ENCODE data around the gene GABARAPL2. TPM values are rescaled to one million over a fixed set of nuclear protein-coding genes. Genes with fewer than 3 reads are reported as not detected.

Gene GABARAPL2
- polyA plus RNA-seq, 2 of the 4 experiments (the other 2 are of a cell fraction): 80.6 to 107 TPM

GRCh38 chr16:75622761-75623605, 56.8 kb downstream of the GABARAPL2 start, which contains the start of gene ADAT1 (continued):
- TF ChIP-seq SMC3 (IDR thresholded peaks at IDR 0.05) (no peak), NFE2L2 (conservative IDR thresholded peaks at IDR 0.05; ENCODE audit: low read length) (no peak), FOSL2 (IDR thresholded peaks at IDR 0.05) (no peak), FOSL2 (CRISPR knock-in tag; IDR thresholded peaks at IDR 0.05) (0 out of 2 replicates have a peak, but pooled peaks have one; percentile 8), NPAS2 (CRISPR knock-in tag; IDR thresholded peaks at IDR 0.05; ENCODE audit: borderline replicate concordance) (no peak), FOXS1 (CRISPR knock-in tag; IDR thresholded peaks at IDR 0.05) (no peak), RARB (CRISPR knock-in tag; IDR thresholded peaks at IDR 0.05) (no peak), FOSB (CRISPR knock-in tag; IDR thresholded peaks at IDR 0.05) (no peak), RCOR1 (IDR thresholded peaks at IDR 0.05; ENCODE audit: low read depth, low read length) (no peak), EHF (CRISPR knock-in tag; IDR thresholded peaks at IDR 0.05) (no peak), E2F6 (IDR thresholded peaks at IDR 0.05; ENCODE audit: borderline replicate concordance, low read depth) (peak; percentile 91), BHLHE40 (IDR thresholded peaks at IDR 0.05; ENCODE audit: low read depth, low read length) (no peak), CTCF (IDR thresholded peaks at IDR 0.05) (no peak), ZC3H11A (IDR thresholded peaks at IDR 0.05) (no peak), TP53 (CRISPR knock-in tag; IDR thresholded peaks at IDR 0.05) (no peak), EHMT2 (IDR thresholded peaks at IDR 0.05; ENCODE audit: low read depth) (no peak), JUNB (IDR thresholded peaks at IDR 0.05) (no peak), BCL3 (IDR thresholded peaks at IDR 0.05) (peak; percentile 93), HES2 (IDR thresholded peaks at IDR 0.05) (no peak), PBX3 (IDR thresholded peaks at IDR 0.05) (peak; percentile 52; the same call in 1 of the 2 replicates), MAX (IDR thresholded peaks at IDR 0.05) (peak; percentile 89), REST (IDR thresholded peaks at IDR 0.05) (peak; percentile 98), NR3C1 (IDR thresholded peaks at IDR 0.05) (no peak), PHF8 (IDR thresholded peaks at IDR 0.05; ENCODE audit: borderline replicate concordance, low read depth) (peak; percentile 79), POLR2AphosphoS2 (conservative IDR thresholded peaks at IDR 0.05; ENCODE audit: low read length) (no peak), ZSCAN20 (CRISPR knock-in tag; IDR thresholded peaks at IDR 0.05) (no peak), HOXA7 (CRISPR knock-in tag; IDR thresholded peaks at IDR 0.05) (no peak), CBX8 (IDR thresholded peaks at IDR 0.05) (no peak), POLR2A (IDR thresholded peaks at IDR 0.05; ENCODE audit: low read length) (peak; percentile 88), ESRRA (IDR thresholded peaks at IDR 0.05; ENCODE audit: borderline replicate concordance, low read length) (no peak), KDM5A (IDR thresholded peaks at IDR 0.05) (no peak), ZFP36 (IDR thresholded peaks at IDR 0.05; ENCODE audit: borderline replicate concordance, partially characterized antibody) (no peak), HMGXB4 (CRISPR knock-in tag; IDR thresholded peaks at IDR 0.05; ENCODE audit: borderline replicate concordance) (no peak)
